OCI-LY7 (cell line): ENCODE data around the gene APPBP2.

Source experiments
- EZH2phosphoT487 ChIP-seq: fragments of 200-600 bp; sonication (generic); IDR thresholded peaks from 2 replicates; pipeline ENCODE4 v1.6.1; 2018; ENCODE audit warnings: low read depth, borderline replicate concordance, mild to moderate bottlenecking, mixed run types, antibody characterized with exemption, low read length, moderate library complexity, mixed read lengths
- TF ChIP-seq, protein P1 (sequence below): fragments of 200-600 bp; sonication (generic); conservative IDR thresholded peaks from 2 replicates; pipeline ENCODE4 v1.5.1; 2014; ENCODE audit warnings: mild to moderate bottlenecking, antibody characterized with exemption, low read length, moderate library complexity, mixed read lengths

DNA sequence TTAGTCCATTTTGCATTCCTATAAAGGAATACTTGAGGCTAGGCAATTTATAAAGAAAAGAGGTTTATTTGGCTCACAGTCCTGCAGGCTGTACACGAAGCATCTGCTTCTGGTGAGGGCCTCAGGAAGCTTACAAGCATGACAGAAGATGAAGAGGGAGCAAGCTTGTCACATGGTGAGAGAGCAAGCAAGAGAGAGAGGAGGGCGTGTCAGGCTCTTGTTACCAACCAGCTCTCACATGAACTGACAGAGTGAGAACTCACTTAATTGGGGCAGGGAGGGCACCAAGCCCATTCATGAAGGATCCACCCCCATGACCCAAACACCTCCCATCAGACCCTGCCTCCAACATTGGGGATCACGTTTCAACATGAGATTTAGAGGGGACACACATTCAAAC lies 102.2 kb downstream of the APPBP2 start:
- TF ChIP-seq, protein P1, sequence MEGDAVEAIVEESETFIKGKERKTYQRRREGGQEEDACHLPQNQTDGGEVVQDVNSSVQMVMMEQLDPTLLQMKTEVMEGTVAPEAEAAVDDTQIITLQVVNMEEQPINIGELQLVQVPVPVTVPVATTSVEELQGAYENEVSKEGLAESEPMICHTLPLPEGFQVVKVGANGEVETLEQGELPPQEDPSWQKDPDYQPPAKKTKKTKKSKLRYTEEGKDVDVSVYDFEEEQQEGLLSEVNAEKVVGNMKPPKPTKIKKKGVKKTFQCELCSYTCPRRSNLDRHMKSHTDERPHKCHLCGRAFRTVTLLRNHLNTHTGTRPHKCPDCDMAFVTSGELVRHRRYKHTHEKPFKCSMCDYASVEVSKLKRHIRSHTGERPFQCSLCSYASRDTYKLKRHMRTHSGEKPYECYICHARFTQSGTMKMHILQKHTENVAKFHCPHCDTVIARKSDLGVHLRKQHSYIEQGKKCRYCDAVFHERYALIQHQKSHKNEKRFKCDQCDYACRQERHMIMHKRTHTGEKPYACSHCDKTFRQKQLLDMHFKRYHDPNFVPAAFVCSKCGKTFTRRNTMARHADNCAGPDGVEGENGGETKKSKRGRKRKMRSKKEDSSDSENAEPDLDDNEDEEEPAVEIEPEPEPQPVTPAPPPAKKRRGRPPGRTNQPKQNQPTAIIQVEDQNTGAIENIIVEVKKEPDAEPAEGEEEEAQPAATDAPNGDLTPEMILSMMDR, result no peak
- TF ChIP-seq EZH2phosphoT487, result no peak
